ENCODE data around the gene GMDS. TPM values are rescaled to one million over a fixed set of nuclear protein-coding genes. Genes with fewer than 3 reads are reported as not detected.

Gene GMDS
- total RNA-seq, 1 experiment from 2014 or later = 7.9 TPM

DNA sequence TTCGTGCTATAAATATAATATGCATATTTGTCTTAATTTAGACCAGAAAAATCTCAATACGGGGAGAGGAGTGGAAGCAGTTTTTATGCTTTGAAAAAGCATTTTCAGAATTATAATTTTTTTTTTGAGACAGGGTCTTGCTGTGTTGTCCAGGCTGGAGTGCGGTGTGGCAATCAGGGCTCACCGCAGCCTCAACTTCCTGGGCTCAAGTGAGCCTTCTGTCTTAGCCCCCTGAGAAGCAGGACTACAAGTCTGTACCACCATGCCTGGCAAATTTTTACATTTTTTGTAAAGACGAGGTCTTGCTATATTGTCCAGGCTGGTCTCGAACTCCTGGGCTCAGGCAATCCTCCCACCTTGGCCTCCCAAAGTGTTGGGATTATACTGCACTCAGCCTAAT, 438.5 kb downstream of the GMDS start:
- no peak overlapping the region for H3K27ac ChIP-seq
- H3K9me3 ChIP-seq (replicated peaks) = no peaks in the 10 kb centered on the region
- no peak overlapping the region for H3K4me3 ChIP-seq
- peaks cover 3% of the 10 kb centered on the region for H3K4me1 ChIP-seq (replicated peaks)
- DNase-seq (ENCODE audit: low read depth in 1 of 2, low spot score in 2 of 2) = no peak
- no peaks in the 10 kb centered on the region for H3K36me3 ChIP-seq
- H3K27me3 ChIP-seq (replicated peaks) = no peaks in the 10 kb centered on the region

- Histone ChIP-seq H3K36me3 (no peaks in the 10 kb centered on the region), H3K27me3 (replicated peaks) (no peaks in the 10 kb centered on the region), H3K27ac (no peak overlapping the region), H3K9me3 (replicated peaks) (no peaks in the 10 kb centered on the region), H3K4me3 (no peak overlapping the region), H3K4me1 (replicated peaks) (peaks cover 22% of the 10 kb centered on the region)
- no peak for DNase-seq (ENCODE audit: low read depth in 1 of 2, low spot score in 2 of 2)
Observed at GRCh38 chr6:1802491-1803395, 442.7 kb downstream of the GMDS start.

DNA sequence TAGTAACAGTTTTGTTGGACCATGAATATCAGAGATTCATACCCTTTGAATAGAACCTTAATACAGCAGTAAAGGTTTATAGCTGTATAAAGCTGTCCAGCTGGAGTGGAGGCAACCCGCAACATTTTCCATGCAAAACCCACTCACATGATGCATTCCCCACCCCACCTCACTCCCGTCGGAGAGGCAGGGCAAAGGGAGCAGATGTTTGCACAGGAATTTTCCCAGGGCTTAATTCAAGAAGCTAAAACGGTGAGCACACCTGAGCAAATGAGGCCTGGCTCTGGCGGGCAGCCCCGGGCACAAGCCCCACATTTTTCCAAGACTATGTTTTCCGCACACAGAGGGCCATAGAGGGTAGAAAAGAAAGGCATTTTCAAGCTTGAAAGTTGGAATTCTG, 444.0 kb downstream of the GMDS start:
- DNase-seq (ENCODE audit: low read depth in 1 of 2, low spot score in 2 of 2) = no peak
- Histone ChIP-seq H3K4me3 (no peak overlapping the region), H3K9me3 (replicated peaks) (no peaks in the 10 kb centered on the region), H3K27ac (no peak overlapping the region), H3K4me1 (replicated peaks) (peaks cover 34% of the 10 kb centered on the region), H3K36me3 (no peaks in the 10 kb centered on the region), H3K27me3 (replicated peaks) (no peaks in the 10 kb centered on the region)

DNA sequence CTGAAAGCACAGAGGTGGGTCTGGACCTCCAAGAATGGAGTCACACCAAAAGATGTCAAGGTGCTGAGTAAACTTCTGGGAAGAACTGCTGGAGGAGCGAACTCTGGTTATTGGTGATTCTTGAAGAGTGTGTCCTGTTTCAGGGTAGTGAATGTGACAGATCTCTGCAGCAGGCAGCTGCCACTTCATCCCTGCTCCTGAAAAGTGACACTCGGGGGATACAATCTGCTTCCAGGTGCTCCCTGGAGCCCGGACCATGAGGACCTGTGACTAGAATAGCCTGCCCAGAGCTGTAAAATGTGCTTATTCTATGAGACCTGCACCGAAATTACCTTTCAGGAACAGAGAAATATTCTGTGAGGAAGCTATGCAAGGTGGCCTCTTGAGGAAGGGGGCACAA, 444.6 kb downstream of the GMDS start:
- no peak for DNase-seq (ENCODE audit: low read depth in 1 of 2, low spot score in 2 of 2)
- Histone ChIP-seq H3K4me1 (replicated peaks) (peaks cover 34% of the 10 kb centered on the region), H3K27ac (no peak overlapping the region), H3K9me3 (replicated peaks) (no peaks in the 10 kb centered on the region), H3K36me3 (no peaks in the 10 kb centered on the region), H3K27me3 (replicated peaks) (no peaks in the 10 kb centered on the region), H3K4me3 (no peak overlapping the region)

DNA sequence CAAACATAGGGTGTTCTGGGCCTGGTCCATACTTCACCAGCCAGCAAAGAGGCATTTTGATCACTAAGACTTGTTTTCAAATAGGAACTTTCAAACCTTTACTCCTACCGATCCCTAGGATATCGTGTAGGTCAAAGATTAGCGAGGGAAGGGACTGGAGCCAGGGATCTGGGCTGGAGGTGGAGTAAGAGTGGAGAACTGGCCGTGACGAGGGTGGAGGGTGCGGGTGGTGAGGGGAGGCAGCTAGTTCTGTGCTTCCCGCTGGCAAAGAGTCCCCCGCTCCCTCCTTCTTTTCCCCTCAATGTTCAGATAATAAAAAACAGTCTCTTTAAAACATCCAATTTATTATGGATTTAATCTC, 446.5 kb downstream of the GMDS start:
- H3K4me1 ChIP-seq (replicated peaks) = peaks cover 34% of the 10 kb centered on the region
- H3K27me3 ChIP-seq (replicated peaks) = no peaks in the 10 kb centered on the region
- H3K36me3 ChIP-seq = no peaks in the 10 kb centered on the region
- no peak overlapping the region for H3K4me3 ChIP-seq
- no peak for DNase-seq (ENCODE audit: low read depth in 1 of 2, low spot score in 2 of 2)
- no peaks in the 10 kb centered on the region for H3K9me3 ChIP-seq (replicated peaks)
- H3K27ac ChIP-seq = peak overlapping the region; percentile 48; the same call in 1 of the 2 replicates

- H3K27ac ChIP-seq = peak overlapping the region; percentile 48
- no peaks in the 10 kb centered on the region for H3K9me3 ChIP-seq (replicated peaks)
- no peak overlapping the region for H3K4me3 ChIP-seq
- no peaks in the 10 kb centered on the region for H3K27me3 ChIP-seq (replicated peaks)
- H3K4me1 ChIP-seq (replicated peaks) = peaks cover 34% of the 10 kb centered on the region
- no peak for DNase-seq (ENCODE audit: low read depth in 1 of 2, low spot score in 2 of 2)
- no peaks in the 10 kb centered on the region for H3K36me3 ChIP-seq
Observed at GRCh38 chr6:1798303-1798964, 447.0 kb downstream of the GMDS start.

DNA sequence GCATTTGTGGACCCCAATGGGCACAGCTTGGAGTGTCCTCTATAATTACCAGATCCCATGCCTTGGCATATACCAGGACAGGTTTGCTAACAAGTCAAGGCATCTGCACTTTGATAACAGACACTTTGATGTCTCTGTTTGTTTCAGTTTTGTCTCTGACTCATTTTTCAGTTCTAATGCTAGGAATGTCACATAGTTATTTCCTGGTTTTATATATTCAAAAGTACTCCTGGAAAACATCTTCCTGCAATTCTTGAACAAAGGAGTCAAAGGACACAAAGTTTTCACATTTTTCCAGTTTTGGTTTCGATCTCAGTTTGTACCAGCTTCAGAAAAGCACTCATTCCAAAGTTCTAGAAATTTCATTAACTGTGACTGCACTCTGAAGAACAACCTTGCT, 447.6 kb downstream of the GMDS start:
- no peaks in the 10 kb centered on the region for H3K27me3 ChIP-seq (replicated peaks)
- DNase-seq (ENCODE audit: low read depth in 1 of 2, low spot score in 2 of 2) = peak in 1 of 2 experiments; percentile 61
- H3K4me1 ChIP-seq (replicated peaks) = peaks cover 34% of the 10 kb centered on the region
- no peaks in the 10 kb centered on the region for H3K36me3 ChIP-seq
- H3K27ac ChIP-seq = peak overlapping the region; percentile 48
- no peak overlapping the region for H3K4me3 ChIP-seq
- H3K9me3 ChIP-seq (replicated peaks) = no peaks in the 10 kb centered on the region

DNA sequence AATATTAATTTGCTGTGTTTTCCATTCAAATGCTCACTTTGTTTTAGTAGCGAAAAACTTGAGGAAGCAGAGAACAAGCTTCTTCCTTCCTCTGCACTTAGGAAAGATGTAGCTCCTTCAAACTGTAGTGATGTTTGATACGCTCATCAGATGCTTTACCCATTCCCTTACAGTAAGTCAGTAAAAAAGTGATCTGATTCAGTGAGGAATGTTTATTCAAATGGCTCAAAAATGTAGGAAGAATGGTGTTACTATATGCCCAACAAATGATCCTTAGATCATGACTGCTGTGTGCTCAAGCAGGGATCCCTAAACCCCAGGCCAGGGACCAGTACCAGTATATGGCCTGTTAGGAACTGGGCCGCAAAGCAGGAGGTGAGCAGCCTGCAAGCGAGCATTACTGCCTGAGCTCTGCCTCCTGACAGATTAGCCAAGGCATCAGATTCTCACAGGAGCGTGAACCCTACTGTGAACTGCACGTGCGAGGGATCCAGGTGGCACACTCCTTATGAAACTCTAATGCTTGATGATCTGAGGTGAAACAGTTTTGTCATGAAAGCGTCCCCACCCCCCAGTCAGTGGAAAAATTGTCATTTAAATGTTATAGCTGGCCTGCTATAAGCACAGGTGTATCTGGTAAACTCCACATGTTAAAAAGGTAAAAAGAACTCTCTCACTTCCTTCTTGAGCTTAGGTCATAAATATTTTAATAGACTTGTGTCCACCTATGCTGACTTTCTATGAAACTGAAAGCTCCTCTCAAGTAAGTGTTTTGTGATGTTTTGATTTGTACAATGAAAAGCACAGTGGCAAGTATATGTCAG, 448.5 kb downstream of the GMDS start:
- Histone ChIP-seq H3K27me3 (replicated peaks) (no peaks in the 10 kb centered on the region), H3K27ac (0 out of 2 replicates have a peak overlapping the region, but pooled peaks have one; percentile 48), H3K4me3 (no peak overlapping the region), H3K4me1 (replicated peaks) (peaks cover 31% of the 10 kb centered on the region), H3K36me3 (no peaks in the 10 kb centered on the region), H3K9me3 (replicated peaks) (no peaks in the 10 kb centered on the region)
- no peak for DNase-seq (ENCODE audit: low read depth in 1 of 2, low spot score in 2 of 2)

DNA sequence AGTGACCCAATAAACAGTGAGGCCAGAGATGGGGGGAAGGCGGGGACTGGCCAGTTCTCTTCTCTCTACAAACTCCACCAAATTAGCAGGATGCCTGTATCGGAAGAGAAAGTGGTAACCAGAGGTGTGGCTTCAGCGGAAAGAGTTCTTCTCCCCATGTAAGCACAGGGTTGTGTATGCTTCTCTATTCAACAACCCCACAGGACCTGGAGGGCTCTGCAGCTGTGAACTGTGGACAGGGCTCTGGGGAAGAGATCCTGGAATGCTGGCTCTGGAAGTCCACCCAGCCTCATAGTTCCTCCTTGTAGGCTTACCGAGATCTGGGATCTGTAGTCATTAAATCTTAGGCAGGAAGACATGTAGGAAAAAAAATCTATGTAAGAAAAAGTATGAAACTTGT, 449.5 kb downstream of the GMDS start:
- no peak overlapping the region for H3K4me3 ChIP-seq
- DNase-seq (ENCODE audit: low read depth in 1 of 2, low spot score in 2 of 2) = no peak
- H3K4me1 ChIP-seq (replicated peaks) = peaks cover 21% of the 10 kb centered on the region
- no peaks in the 10 kb centered on the region for H3K9me3 ChIP-seq (replicated peaks)
- H3K27me3 ChIP-seq (replicated peaks) = no peaks in the 10 kb centered on the region
- H3K27ac ChIP-seq = no peak overlapping the region
- no peaks in the 10 kb centered on the region for H3K36me3 ChIP-seq

- Histone ChIP-seq H3K9me3 (replicated peaks) (no peaks in the 10 kb centered on the region), H3K4me3 (no peak overlapping the region), H3K27ac (no peak overlapping the region), H3K27me3 (replicated peaks) (no peaks in the 10 kb centered on the region), H3K36me3 (no peaks in the 10 kb centered on the region), H3K4me1 (replicated peaks) (peaks cover 22% of the 10 kb centered on the region)
- no peak for DNase-seq (ENCODE audit: low read depth in 1 of 2, low spot score in 2 of 2)
Observed at GRCh38 chr6:1792989-1793388, 452.4 kb downstream of the GMDS start.

DNA sequence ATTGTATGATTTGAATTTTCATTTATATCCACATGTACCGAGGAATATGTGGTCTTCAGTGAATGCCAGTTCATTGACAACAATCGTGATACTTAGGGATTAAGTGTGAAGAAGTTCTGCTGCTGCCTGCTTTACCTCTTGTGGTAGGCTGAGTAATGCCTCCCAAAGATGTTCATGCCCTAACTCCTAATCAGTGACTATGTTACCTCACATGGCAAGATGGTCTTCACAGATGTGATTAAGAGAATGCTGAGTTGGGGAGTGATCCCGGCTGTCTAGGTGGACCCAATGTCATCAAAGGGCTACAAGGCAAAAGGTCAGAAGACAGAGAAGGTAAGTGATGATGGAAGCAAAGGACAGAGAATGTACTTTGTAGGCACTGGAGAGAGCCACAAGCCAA, 454.7 kb downstream of the GMDS start:
- DNase-seq (ENCODE audit: low read depth in 1 of 2, low spot score in 2 of 2) = no peak
- Histone ChIP-seq H3K9me3 (replicated peaks) (no peaks in the 10 kb centered on the region), H3K4me3 (no peak overlapping the region), H3K27me3 (replicated peaks) (no peaks in the 10 kb centered on the region), H3K4me1 (replicated peaks) (peaks cover 32% of the 10 kb centered on the region), H3K27ac (no peak overlapping the region), H3K36me3 (no peaks in the 10 kb centered on the region)

DNA sequence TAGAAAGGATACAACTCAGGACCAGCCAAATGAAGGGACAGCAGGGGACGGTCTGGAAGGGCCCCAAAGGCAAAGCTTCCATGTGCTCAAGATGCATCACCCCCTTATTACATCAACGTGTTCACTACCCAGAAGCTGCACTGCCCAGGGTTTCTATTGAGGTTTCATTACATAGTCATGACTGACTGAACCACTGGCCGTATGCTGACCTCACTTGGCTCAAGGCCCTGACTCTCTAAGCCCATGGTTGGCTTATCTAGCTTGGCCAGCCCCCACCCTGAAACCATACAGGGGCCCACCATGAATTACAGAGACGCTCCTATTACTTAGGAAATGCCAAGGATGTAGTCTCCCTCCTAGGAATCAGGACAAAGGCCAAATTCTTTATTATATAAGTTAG, 456.3 kb downstream of the GMDS start:
- peaks cover 43% of the 10 kb centered on the region for H3K4me1 ChIP-seq (replicated peaks)
- H3K27me3 ChIP-seq (replicated peaks) = no peaks in the 10 kb centered on the region
- H3K36me3 ChIP-seq = no peaks in the 10 kb centered on the region
- H3K27ac ChIP-seq = no peak overlapping the region
- H3K4me3 ChIP-seq = no peak overlapping the region
- DNase-seq (ENCODE audit: low read depth in 1 of 2, low spot score in 2 of 2) = no peak
- no peaks in the 10 kb centered on the region for H3K9me3 ChIP-seq (replicated peaks)

DNA sequence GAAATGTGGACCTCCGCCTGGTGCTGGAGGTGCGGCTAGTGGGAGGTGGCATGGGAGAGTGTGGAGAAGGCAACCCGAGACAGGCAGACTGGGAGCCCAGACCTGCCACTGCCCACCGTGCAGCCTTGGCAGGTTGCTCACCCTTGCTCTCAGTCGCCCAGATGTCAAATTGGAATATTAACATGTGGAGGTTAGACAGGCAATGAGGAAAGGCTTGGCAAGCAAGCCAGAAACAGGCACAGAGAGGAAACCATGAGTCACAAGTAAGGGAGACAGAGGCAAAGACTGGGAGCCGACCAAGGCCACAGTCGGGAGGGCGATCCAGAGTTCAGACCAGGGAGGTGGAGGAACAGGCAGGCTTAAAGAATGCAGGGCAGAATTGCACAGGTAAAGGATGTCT, 457.5 kb downstream of the GMDS start:
- Histone ChIP-seq H3K36me3 (no peaks in the 10 kb centered on the region), H3K4me3 (no peak overlapping the region), H3K9me3 (replicated peaks) (no peaks in the 10 kb centered on the region), H3K4me1 (replicated peaks) (peaks cover 43% of the 10 kb centered on the region), H3K27me3 (replicated peaks) (no peaks in the 10 kb centered on the region), H3K27ac (no peak overlapping the region)
- DNase-seq (ENCODE audit: low read depth in 1 of 2, low spot score in 2 of 2) = peak in 1 of 2 experiments; percentile 21
